ENCODE data around the gene LNX1.

LNX1 gene

DNA sequence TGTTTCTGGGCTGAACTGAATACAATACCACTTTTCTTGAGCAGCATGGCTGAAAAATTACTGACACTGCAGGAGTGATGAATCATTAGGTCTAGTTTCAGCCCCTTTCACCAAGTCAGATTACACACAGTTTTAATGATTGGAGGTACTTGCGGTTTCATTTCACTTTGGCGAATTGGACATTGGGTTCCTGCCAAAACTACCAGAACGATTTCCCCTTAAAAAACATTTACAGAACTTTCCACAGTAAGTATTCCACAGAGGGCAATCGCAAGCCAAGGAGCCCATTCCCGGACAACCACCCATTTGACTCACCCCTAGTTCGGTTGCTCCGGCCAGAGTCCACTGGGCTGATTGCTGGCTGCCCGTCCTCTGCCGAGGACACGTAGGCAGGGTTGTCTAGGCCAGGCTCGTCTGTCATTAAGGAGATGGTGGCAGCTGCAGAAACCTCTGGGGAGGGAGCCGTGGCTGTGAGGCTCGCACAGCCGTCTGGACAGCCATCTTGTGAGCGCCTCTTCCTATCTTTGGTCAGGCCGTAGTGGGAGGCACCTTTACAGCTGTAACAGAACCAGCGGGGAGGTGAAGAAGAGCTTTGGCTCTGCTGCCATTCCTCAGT lies 83.5 kb downstream of the LNX1 start:
- peak; percentile 90 for DNase-seq (ENCODE audit: low spot score)
- TF ChIP-seq, protein P1, sequence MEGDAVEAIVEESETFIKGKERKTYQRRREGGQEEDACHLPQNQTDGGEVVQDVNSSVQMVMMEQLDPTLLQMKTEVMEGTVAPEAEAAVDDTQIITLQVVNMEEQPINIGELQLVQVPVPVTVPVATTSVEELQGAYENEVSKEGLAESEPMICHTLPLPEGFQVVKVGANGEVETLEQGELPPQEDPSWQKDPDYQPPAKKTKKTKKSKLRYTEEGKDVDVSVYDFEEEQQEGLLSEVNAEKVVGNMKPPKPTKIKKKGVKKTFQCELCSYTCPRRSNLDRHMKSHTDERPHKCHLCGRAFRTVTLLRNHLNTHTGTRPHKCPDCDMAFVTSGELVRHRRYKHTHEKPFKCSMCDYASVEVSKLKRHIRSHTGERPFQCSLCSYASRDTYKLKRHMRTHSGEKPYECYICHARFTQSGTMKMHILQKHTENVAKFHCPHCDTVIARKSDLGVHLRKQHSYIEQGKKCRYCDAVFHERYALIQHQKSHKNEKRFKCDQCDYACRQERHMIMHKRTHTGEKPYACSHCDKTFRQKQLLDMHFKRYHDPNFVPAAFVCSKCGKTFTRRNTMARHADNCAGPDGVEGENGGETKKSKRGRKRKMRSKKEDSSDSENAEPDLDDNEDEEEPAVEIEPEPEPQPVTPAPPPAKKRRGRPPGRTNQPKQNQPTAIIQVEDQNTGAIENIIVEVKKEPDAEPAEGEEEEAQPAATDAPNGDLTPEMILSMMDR (IDR thresholded peaks at IDR 0.05), result no peak
- peak overlapping the region; percentile 73 to 84 for H3K27ac ChIP-seq
- peak overlapping the region; percentile 63 for H3K4me3 ChIP-seq

DNA sequence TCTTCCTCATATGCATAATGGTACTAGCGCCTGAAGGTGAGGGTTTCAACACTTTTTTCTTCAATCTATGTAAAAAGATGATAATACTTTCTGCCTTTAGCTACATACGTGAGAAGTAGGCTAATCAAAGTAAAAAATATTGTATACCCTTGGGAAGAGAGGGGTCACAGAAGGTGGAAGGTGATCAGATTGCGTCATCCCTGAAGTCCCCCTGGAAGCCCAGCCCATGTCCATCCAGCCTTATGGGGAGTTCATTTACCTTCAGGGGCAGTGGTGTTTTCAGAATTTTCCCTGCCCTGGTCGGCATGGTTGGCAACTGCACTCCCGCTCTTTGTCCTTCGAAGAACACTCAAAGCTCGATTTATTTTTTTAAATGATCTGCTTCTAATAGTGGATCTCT lies 84.2 kb downstream of the LNX1 start:
- Histone ChIP-seq H3K27ac (peak overlapping the region in 1 of 2 donors; percentile 84), H3K4me3 (peak overlapping the region; percentile 63)
- TF ChIP-seq, protein P1 (IDR thresholded peaks at IDR 0.05), result no peak
- DNase-seq (ENCODE audit: low spot score), result no peak

DNA sequence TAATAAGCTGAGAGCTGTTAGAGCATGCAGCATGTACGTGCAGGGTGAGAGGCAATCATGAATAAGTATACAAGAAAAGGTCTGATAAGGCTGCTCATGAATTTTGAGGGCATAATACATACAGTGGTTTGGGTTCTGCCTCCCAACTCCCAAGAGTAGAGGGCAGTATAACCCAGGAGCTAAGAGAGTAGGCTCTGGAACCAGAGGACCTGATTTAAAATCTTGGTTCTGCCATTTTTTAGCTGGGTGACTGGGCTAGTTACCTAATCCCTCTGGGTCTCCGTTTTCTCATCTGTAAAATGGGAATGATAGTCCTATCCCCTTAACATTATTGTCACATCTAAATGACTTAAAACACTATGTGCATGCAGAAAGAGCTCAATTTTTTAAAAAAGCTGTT lies 85.3 kb downstream of the LNX1 start:
- TF ChIP-seq, protein P1 (IDR thresholded peaks at IDR 0.05), result no peak
- Histone ChIP-seq H3K4me3 (no peak overlapping the region), H3K27ac (no peak overlapping the region)
- no peak for DNase-seq (ENCODE audit: low spot score)

DNA sequence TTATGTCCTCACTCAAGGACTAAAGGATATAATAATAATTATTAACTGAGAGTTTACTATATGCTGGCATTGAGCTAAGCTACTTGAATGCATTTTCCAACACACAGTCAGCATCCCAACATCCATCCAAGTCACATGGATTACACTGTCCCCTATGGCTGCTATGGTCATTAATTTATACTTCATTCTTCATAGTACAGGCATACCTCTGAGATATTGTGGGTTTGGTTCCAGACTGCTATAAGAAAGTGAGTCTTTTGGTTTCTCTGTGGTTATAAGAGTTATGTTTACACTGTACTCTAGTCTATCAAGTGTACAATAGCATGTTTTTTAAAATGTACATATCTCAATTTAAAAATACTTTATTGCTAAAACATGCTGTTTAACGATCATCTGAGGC lies 89.2 kb downstream of the LNX1 start:
- no peak for DNase-seq (ENCODE audit: low spot score)
- no peak overlapping the region for H3K4me3 ChIP-seq
- TF ChIP-seq, protein P1 (IDR thresholded peaks at IDR 0.05), result no peak
- no peak overlapping the region for H3K27ac ChIP-seq

DNA sequence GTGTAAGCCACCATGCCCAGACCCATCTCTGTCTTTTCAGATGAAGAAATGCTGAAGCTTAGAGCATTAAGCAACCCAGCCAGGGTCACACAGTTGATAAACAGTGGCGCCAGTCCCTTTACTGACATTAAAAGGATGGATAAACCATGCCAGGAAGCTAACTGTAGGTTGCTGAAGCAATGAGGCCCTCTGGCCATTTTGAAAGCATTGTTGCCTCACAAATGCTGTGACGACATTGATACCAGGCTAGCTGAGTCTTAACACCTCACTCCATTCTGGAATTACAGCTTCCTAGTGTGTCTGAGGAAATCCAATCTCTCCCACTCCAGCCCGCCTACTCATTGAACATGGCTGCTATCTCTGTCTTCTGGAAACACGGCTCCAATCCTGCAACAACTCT lies 89.7 kb downstream of the LNX1 start:
- TF ChIP-seq, protein P1 (IDR thresholded peaks at IDR 0.05), result no peak
- Histone ChIP-seq H3K27ac (no peak overlapping the region), H3K4me3 (no peak overlapping the region)
- DNase-seq (ENCODE audit: low spot score), result no peak

DNA sequence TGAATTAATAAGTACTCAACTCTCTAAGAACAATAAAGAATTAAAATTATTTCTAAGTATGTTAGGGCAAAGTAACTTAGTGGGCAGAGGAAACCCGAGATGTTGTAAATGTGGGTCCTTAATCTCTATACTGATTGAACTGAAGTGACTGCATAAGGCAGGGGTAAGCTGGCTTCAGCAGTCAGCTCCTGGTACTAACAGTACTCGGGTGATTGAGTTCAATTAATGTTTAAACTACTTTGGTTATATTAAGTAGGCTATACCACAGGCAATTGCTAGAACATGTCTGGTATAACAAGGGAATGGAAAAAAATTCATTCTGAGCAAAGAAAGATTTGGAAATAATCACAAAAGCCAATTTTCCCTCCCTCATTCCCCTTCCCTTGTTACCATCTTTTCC lies 90.7 kb downstream of the LNX1 start:
- DNase-seq (ENCODE audit: low spot score), result no peak
- H3K4me3 ChIP-seq, result no peak overlapping the region
- H3K27ac ChIP-seq, result no peak overlapping the region
- TF ChIP-seq, protein P1 (IDR thresholded peaks at IDR 0.05), result no peak

DNA sequence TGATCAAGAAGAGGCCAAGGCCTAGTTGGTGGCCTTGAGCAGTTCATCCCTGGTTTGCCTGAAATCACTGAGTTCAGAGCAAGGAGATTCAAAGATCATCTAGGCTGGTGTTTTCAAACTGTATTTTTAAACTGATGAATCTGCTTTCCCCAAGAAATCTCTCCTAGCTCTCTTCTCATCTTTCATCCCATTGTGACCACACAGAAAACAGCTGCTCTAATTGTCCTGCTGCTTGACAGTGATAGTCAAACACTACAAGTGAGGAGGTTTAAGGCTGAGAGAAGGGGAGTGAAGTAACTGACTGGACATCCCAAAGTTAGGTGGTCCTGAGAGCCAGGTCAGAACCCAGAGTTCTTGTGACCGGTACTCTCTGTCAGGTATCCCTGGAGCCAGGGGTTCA lies 91.5 kb downstream of the LNX1 start:
- TF ChIP-seq, protein P1 (IDR thresholded peaks at IDR 0.05), result no peak
- DNase-seq (ENCODE audit: low spot score), result no peak
- Histone ChIP-seq H3K27ac (peak overlapping the region in 1 of 2 donors; percentile 61), H3K4me3 (no peak overlapping the region)

Measured in coronary artery (tissue), 2 donors.